Activated T-cell treated with anti-CD3 and anti-CD28 coated beads, Interleukin-2, amount 50 U/mL, for 24 hours (primary cell): ENCODE measurements around the gene SLC16A13.

Experiments used
- DNase-seq: peaks from one replicate; pipeline ENCODE4 v3.0.0-alpha.2; 2020
- H3K27ac Mint-ChIP-seq: 2 replicates; pipeline ENCODE4 v1.8.0; 2020; ENCODE audit warnings: mild to moderate bottlenecking, mixed read lengths
- H3K27me3 Mint-ChIP-seq: 2 replicates; pipeline ENCODE4 v1.8.0; 2020; ENCODE audit warnings: mixed read lengths
- H3K36me3 Mint-ChIP-seq: 2 replicates; pipeline ENCODE4 v1.8.0; 2020; ENCODE audit warnings: low read depth, mixed read lengths
- H3K4me1 Mint-ChIP-seq: 2 replicates; pipeline ENCODE4 v1.8.0; 2020; ENCODE audit warnings: low read depth, mixed read lengths
- H3K4me3 Mint-ChIP-seq: 2 replicates; pipeline ENCODE4 v1.8.0; 2020; ENCODE audit warnings: mild to moderate bottlenecking, moderate library complexity, mixed read lengths
- H3K9me3 Mint-ChIP-seq: 2 replicates; pipeline ENCODE4 v1.8.0; 2020; ENCODE audit warnings: mixed read lengths

SLC16A13 gene

DNA sequence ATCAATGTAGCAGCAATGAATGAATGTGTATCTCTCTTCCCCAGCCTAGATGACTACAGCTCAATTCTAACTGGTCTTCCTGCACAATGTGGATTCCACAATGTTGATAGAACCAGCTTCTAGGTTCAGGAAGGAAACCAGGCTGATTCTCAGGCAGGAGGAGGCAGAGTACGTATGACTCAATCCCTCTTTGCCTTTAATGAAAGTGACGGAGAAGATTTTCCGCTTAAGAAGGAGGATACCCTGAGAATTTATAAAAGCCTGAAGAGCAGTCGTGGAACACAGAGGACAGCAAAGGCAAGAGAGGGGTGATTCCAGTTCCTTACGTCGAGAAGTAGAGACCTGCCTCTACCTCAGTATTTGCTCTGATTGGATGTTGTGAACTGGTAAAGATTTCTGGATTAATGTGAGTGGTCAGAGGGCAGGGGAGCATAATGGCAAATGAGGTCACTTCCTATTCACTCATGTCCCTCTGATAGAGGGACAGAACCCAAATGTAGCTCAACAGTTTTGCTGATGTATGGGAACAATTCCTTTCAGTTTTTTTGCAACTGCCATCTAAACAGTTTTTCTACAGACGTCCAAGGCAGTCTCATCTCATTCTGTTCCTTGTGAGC, 23.1 kb downstream of the SLC16A13 start:
- DNase-seq: no peak
- no peaks in the 10 kb centered on the region for H3K9me3 Mint-ChIP-seq

GRCh38 chr17:7060165-7060891, 24.5 kb downstream of the SLC16A13 start:
- Mint-ChIP-seq H3K27ac (peak overlapping the region; percentile 93), H3K36me3 (no peaks in the 10 kb centered on the region), H3K9me3 (no peaks in the 10 kb centered on the region), H3K4me3 (peak overlapping the region; percentile 11), H3K27me3 (peaks cover 14% of the 10 kb centered on the region), H3K4me1 (peaks cover 26% of the 10 kb centered on the region)
- peak; percentile 68 for DNase-seq

More for the DNA sequence above, 23.1 kb downstream of the SLC16A13 start:
- H3K27me3 Mint-ChIP-seq: peaks cover 10% of the 10 kb centered on the region
- no peaks in the 10 kb centered on the region for H3K36me3 Mint-ChIP-seq
- peak overlapping the region; percentile 59 for H3K27ac Mint-ChIP-seq
- H3K4me1 Mint-ChIP-seq: peaks cover 26% of the 10 kb centered on the region
- no peak overlapping the region for H3K4me3 Mint-ChIP-seq

- H3K27me3 Mint-ChIP-seq: peaks cover 14% of the 10 kb centered on the region
- H3K4me1 Mint-ChIP-seq: peaks cover 25% of the 10 kb centered on the region
- H3K36me3 Mint-ChIP-seq: no peaks in the 10 kb centered on the region
- peaks cover 5% of the 10 kb centered on the region for H3K9me3 Mint-ChIP-seq
- DNase-seq: no peak
- H3K27ac Mint-ChIP-seq: no peak overlapping the region
- H3K4me3 Mint-ChIP-seq: no peak overlapping the region
Observed at GRCh38 chr17:7063518-7064094, 27.8 kb downstream of the SLC16A13 start.

- H3K27me3 Mint-ChIP-seq: peaks cover 14% of the 10 kb centered on the region
Observed at GRCh38 chr17:7064261-7064660, 28.4 kb downstream of the SLC16A13 start.

DNA sequence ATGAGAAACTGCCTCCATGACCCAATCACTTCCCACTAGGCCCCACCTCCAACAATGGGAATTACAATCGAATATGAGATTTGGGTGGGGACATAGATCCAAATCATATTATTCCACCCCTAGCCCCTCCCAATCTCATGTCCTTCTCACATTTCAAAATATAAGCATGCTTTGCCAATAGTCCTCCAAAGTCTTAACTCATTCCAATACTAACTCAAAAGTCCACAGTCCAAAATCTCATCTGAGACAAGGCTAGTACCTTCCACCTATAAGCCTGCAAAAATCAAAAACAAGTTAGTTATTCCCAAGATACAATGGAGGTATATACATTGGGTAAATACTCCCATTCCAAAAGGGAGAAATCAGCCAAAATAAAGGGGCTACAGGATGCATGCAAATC, 31.4 kb downstream of the SLC16A13 start:
- Mint-ChIP-seq H3K27me3 (peaks cover 14% of the 10 kb centered on the region), H3K36me3 (no peaks in the 10 kb centered on the region), H3K27ac (no peak overlapping the region), H3K4me3 (no peak overlapping the region), H3K4me1 (no peaks in the 10 kb centered on the region), H3K9me3 (peaks cover 10% of the 10 kb centered on the region)
- no peak for DNase-seq

More at GRCh38 chr17:7064261-7064660, 28.4 kb downstream of the SLC16A13 start:
- no peaks in the 10 kb centered on the region for H3K36me3 Mint-ChIP-seq
- peaks cover 10% of the 10 kb centered on the region for H3K9me3 Mint-ChIP-seq
- DNase-seq: no peak
- H3K4me3 Mint-ChIP-seq: no peak overlapping the region
- peaks cover 18% of the 10 kb centered on the region for H3K4me1 Mint-ChIP-seq
- no peak overlapping the region for H3K27ac Mint-ChIP-seq

DNA sequence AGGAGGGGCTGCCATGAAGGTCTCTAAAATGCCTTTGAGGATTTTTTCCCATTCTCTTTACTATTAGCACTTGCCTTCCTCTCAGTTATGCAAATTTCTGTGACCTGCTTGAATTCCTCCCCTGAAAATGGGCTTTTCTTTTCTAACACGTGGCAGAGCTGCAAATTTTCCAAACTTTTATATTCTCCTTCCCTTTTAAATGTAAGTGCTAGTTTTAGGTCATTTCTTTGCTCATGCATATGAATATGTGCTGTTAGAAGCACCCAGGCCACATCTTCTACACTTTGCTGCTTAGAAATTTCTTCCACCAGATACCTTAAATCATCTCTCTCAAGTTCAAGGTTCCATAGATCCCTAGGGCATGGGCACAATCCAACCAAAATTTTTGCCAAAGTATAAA, 32.5 kb downstream of the SLC16A13 start:
- Mint-ChIP-seq H3K9me3 (peaks cover 10% of the 10 kb centered on the region), H3K27ac (no peak overlapping the region), H3K27me3 (peaks cover 11% of the 10 kb centered on the region), H3K4me3 (no peak overlapping the region), H3K4me1 (no peaks in the 10 kb centered on the region), H3K36me3 (no peaks in the 10 kb centered on the region)
- DNase-seq: no peak

DNA sequence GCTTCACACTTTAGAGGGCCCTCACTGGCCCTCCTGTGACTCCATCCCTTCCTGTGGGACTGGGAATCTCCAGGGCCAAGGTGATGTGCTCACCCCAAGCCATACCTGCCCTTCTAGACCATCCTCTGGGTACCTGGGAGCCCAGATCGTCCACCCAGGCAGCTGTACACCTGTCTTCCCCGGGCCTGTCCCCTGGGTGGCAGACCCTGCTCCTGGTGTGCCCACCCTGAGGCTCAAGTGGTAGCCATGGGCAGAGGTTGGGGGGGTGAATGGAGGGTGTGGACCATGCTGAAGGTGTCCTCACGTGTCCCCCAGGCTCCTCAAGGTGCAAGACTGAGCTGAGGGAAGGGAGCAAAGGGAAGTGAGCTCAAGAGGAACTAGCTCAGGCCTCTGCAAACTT, 34.9 kb downstream of the SLC16A13 start:
- Mint-ChIP-seq H3K36me3 (no peaks in the 10 kb centered on the region), H3K4me1 (no peaks in the 10 kb centered on the region), H3K27me3 (no peaks in the 10 kb centered on the region), H3K27ac (no peak overlapping the region), H3K9me3 (peaks cover 10% of the 10 kb centered on the region), H3K4me3 (no peak overlapping the region)
- DNase-seq: no peak

- DNase-seq: no peak
- peaks cover 10% of the 10 kb centered on the region for H3K9me3 Mint-ChIP-seq
- H3K4me3 Mint-ChIP-seq: no peak overlapping the region
- no peaks in the 10 kb centered on the region for H3K27me3 Mint-ChIP-seq
- no peaks in the 10 kb centered on the region for H3K36me3 Mint-ChIP-seq
- no peak overlapping the region for H3K27ac Mint-ChIP-seq
- H3K4me1 Mint-ChIP-seq: no peaks in the 10 kb centered on the region
Observed at GRCh38 chr17:7072406-7072805, 36.6 kb downstream of the SLC16A13 start.

DNA sequence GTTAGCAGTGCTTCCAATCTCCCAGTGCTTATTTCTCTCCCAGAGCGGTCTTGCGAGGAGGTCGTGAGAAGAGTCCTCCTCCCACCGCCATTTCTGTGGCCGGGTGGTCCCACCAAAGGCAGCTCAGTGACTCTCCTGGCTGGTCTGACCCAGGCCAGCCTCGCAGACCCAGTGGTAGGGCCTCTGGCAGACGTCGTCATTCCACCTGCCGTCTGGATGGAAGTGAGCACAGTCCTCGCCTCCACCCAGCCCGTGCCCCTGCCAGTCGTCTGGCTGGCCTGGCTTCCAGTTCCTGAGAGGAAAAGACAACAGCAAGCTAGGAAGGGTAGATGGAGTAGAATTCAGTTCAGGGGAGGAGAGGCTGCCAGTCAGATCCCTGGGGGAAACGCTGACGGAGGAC, 39.1 kb downstream of the SLC16A13 start:
- H3K27me3 Mint-ChIP-seq: no peaks in the 10 kb centered on the region
- H3K36me3 Mint-ChIP-seq: no peaks in the 10 kb centered on the region
- no peak for DNase-seq
- no peak overlapping the region for H3K4me3 Mint-ChIP-seq
- no peaks in the 10 kb centered on the region for H3K9me3 Mint-ChIP-seq
- H3K27ac Mint-ChIP-seq: no peak overlapping the region
- H3K4me1 Mint-ChIP-seq: no peaks in the 10 kb centered on the region

- H3K36me3 Mint-ChIP-seq: no peaks in the 10 kb centered on the region
- DNase-seq: no peak
- H3K27ac Mint-ChIP-seq: no peak overlapping the region
- H3K4me3 Mint-ChIP-seq: no peak overlapping the region
- peaks cover 19% of the 10 kb centered on the region for H3K4me1 Mint-ChIP-seq
- no peaks in the 10 kb centered on the region for H3K9me3 Mint-ChIP-seq
- H3K27me3 Mint-ChIP-seq: no peaks in the 10 kb centered on the region
Observed at GRCh38 chr17:7077911-7078546, 42.2 kb downstream of the SLC16A13 start.

- Mint-ChIP-seq H3K4me1 (peaks cover 24% of the 10 kb centered on the region), H3K36me3 (no peaks in the 10 kb centered on the region), H3K4me3 (no peak overlapping the region), H3K9me3 (no peaks in the 10 kb centered on the region), H3K27me3 (no peaks in the 10 kb centered on the region), H3K27ac (no peak overlapping the region)
- DNase-seq: no peak
Observed at GRCh38 chr17:7078711-7079110, 42.9 kb downstream of the SLC16A13 start.

GRCh38 chr17:7079581-7080455, 44.0 kb downstream of the SLC16A13 start, which contains the start of gene CLEC10A:
TSS of gene CLEC10A (minus strand) at chr17:7080251. CDS start at chr17:7078812, 1,439 bp downstream.
- Mint-ChIP-seq H3K27ac (no peak within 1 kb of the TSS), H3K27me3 (peaks cover 6% of the 10 kb centered on the region), H3K9me3 (no peaks in the 10 kb centered on the region), H3K4me1 (peaks cover 33% of the 10 kb centered on the region), H3K36me3 (no peaks in the 10 kb centered on the region), H3K4me3 (no peak within 1 kb of the TSS)
- no peak for DNase-seq

GRCh38 chr17:7080456-7081041, 44.7 kb downstream of the SLC16A13 start:
- Mint-ChIP-seq H3K4me1 (peaks cover 33% of the 10 kb centered on the region), H3K27me3 (peaks cover 6% of the 10 kb centered on the region)

More at GRCh38 chr17:7080456-7081041, 44.7 kb downstream of the SLC16A13 start:
- Mint-ChIP-seq H3K27ac (no peak overlapping the region), H3K4me3 (no peak overlapping the region), H3K9me3 (no peaks in the 10 kb centered on the region), H3K36me3 (no peaks in the 10 kb centered on the region)
- DNase-seq: no peak
